KMS-11 (cell line): ENCODE measurements around the gene FZD1.

ENCODE experiments used
- H2AFZ ChIP-seq: fragments of 200-600 bp; sonication (generic); 2 replicates; pipeline ENCODE4 v1.6.1; 2016; ENCODE audit warnings: antibody characterized with exemption, mixed run types, low read depth
- H3K27ac ChIP-seq: fragments of 200-600 bp; sonication (generic); 2 replicates; pipeline ENCODE4 v1.6.1; 2016; ENCODE audit warnings: mild to moderate bottlenecking, mixed run types
- H3K27me3 ChIP-seq: fragments of 200-600 bp; sonication (generic); 2 replicates; pipeline ENCODE4 v1.6.1; 2017; ENCODE audit warnings: mild to moderate bottlenecking, low read depth, mixed run types, moderate library complexity; ENCODE audit not compliant: insufficient read depth
- H3K36me3 ChIP-seq: fragments of 200-600 bp; sonication (generic); 2 replicates; pipeline ENCODE4 v1.6.1; 2017; ENCODE audit warnings: mild to moderate bottlenecking, mixed run types; ENCODE audit not compliant: insufficient read depth
- H3K4me1 ChIP-seq: fragments of 200-600 bp; sonication (generic); 2 replicates; pipeline ENCODE4 v1.6.1; 2016; ENCODE audit warnings: mild to moderate bottlenecking, low read depth, mixed run types; ENCODE audit not compliant: poor library complexity, severe bottlenecking
- H3K4me2 ChIP-seq: fragments of 200-600 bp; sonication (generic); 2 replicates; pipeline ENCODE4 v1.7.0; 2016; ENCODE audit warnings: mild to moderate bottlenecking, mixed run types
- H3K4me3 ChIP-seq: fragments of 200-600 bp; sonication (generic); IDR thresholded peaks from 2 replicates; pipeline ENCODE4 v1.6.1; 2017; ENCODE audit warnings: low read depth, low read length, mixed read lengths; ENCODE audit not compliant: insufficient read depth
- H3K79me2 ChIP-seq: fragments of 200-600 bp; sonication (generic); 2 replicates; pipeline ENCODE4 v1.6.1; 2016; ENCODE audit warnings: low read depth, mixed run types; ENCODE audit not compliant: insufficient read depth
- H3K9ac ChIP-seq: fragments of 200-600 bp; sonication (generic); 2 replicates; pipeline ENCODE4 v1.6.1; 2016; ENCODE audit warnings: mild to moderate bottlenecking, mixed run types
- H4K20me1 ChIP-seq: fragments of 200-600 bp; sonication (generic); 2 replicates; pipeline ENCODE4 v1.6.1; 2016; ENCODE audit warnings: mild to moderate bottlenecking, mixed run types; ENCODE audit not compliant: insufficient read depth
- TF ChIP-seq, protein P1 (sequence below): fragments of 200-600 bp; sonication (generic); conservative IDR thresholded peaks from 2 replicates; pipeline ENCODE4 v1.6.1; 2017; ENCODE audit warnings: low read depth, mild to moderate bottlenecking, antibody characterized with exemption, low read length, moderate library complexity, mixed read lengths

FZD1 gene

GRCh38 chr7:91289633-91290254, 25.5 kb downstream of the FZD1 start:
- H3K9ac ChIP-seq = no peak overlapping the region

GRCh38 chr7:91291302-91291701, 27.1 kb downstream of the FZD1 start:
- Histone ChIP-seq H3K4me1 (no peaks in the 10 kb centered on the region), H3K27ac (no peak overlapping the region), H3K36me3 (no peaks in the 10 kb centered on the region), H2AFZ (no peak overlapping the region), H3K27me3 (no peaks in the 10 kb centered on the region), H3K79me2 (no peaks in the 10 kb centered on the region), H4K20me1 (no peaks in the 10 kb centered on the region), H3K4me2 (no peak overlapping the region), H3K4me3 (no peak overlapping the region), H3K9ac (no peak overlapping the region)
- TF ChIP-seq, protein P1, sequence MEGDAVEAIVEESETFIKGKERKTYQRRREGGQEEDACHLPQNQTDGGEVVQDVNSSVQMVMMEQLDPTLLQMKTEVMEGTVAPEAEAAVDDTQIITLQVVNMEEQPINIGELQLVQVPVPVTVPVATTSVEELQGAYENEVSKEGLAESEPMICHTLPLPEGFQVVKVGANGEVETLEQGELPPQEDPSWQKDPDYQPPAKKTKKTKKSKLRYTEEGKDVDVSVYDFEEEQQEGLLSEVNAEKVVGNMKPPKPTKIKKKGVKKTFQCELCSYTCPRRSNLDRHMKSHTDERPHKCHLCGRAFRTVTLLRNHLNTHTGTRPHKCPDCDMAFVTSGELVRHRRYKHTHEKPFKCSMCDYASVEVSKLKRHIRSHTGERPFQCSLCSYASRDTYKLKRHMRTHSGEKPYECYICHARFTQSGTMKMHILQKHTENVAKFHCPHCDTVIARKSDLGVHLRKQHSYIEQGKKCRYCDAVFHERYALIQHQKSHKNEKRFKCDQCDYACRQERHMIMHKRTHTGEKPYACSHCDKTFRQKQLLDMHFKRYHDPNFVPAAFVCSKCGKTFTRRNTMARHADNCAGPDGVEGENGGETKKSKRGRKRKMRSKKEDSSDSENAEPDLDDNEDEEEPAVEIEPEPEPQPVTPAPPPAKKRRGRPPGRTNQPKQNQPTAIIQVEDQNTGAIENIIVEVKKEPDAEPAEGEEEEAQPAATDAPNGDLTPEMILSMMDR = no peak

More at GRCh38 chr7:91289633-91290254, 25.5 kb downstream of the FZD1 start:
- TF ChIP-seq, protein P1 = no peak
- H3K4me3 ChIP-seq = no peak overlapping the region
- no peaks in the 10 kb centered on the region for H3K4me1 ChIP-seq
- no peaks in the 10 kb centered on the region for H3K36me3 ChIP-seq
- H3K27me3 ChIP-seq = no peaks in the 10 kb centered on the region
- no peak overlapping the region for H3K4me2 ChIP-seq
- H3K79me2 ChIP-seq = no peaks in the 10 kb centered on the region
- H3K27ac ChIP-seq = no peak overlapping the region
- no peaks in the 10 kb centered on the region for H4K20me1 ChIP-seq
- no peak overlapping the region for H2AFZ ChIP-seq

DNA sequence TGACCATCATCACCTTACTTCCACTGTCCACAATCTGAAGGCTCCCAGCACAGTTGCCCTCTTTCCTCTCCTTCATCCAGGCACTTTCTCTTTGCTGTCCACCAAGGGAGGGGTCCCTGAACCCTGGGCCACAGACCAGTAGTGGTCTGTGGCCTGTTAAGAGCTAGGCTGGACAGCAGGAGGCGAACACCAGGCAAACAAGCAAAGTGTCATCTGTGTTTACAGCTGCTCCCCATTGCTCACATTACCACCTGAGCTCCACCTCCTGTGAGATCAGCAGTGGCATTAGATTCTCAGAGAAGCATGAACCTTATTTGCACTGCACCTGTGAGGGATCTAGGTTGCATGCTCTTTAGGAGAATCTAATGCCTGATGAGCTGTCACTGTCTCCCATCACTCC, 27.7 kb downstream of the FZD1 start:
- no peak overlapping the region for H3K9ac ChIP-seq
- H3K4me3 ChIP-seq = no peak overlapping the region
- TF ChIP-seq, protein P1 = no peak
- no peaks in the 10 kb centered on the region for H3K36me3 ChIP-seq
- no peaks in the 10 kb centered on the region for H4K20me1 ChIP-seq
- no peaks in the 10 kb centered on the region for H3K4me1 ChIP-seq
- no peak overlapping the region for H3K27ac ChIP-seq
- no peak overlapping the region for H3K4me2 ChIP-seq
- no peaks in the 10 kb centered on the region for H3K27me3 ChIP-seq
- no peaks in the 10 kb centered on the region for H3K79me2 ChIP-seq
- no peak overlapping the region for H2AFZ ChIP-seq

DNA sequence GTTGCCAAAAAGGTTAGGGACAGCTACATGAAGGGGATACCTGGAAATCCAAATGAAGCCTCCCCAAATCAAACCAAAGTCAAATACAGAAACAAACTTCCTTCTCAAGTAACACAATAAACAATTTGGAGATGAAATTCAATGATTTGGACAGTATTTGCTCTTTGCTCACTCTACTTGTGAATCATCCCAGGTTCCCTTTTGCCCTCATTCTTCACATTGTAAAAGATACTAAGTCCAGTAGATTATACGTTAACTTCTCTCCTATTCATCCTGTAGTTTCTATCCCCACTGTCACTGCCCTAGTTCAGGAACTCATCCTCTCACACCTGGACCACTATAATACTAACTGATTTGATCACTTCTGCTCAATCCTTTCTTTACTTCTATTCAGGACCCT, 28.3 kb downstream of the FZD1 start:
- Histone ChIP-seq H3K4me1 (no peaks in the 10 kb centered on the region), H2AFZ (no peak overlapping the region), H3K4me2 (no peak overlapping the region)

More for the DNA sequence above, 28.3 kb downstream of the FZD1 start:
- Histone ChIP-seq H3K4me3 (no peak overlapping the region), H4K20me1 (no peaks in the 10 kb centered on the region), H3K27ac (no peak overlapping the region), H3K36me3 (no peaks in the 10 kb centered on the region), H3K27me3 (no peaks in the 10 kb centered on the region), H3K9ac (no peak overlapping the region), H3K79me2 (no peaks in the 10 kb centered on the region)
- TF ChIP-seq, protein P1 = no peak
